NCI-H774 (cell line): ENCODE data around the gene BCDIN3D.
"Not testable (repeated sequence)": the region's sequence is repeated elsewhere in the genome, so short reads cannot be mapped to it uniquely, and the experiment has no call there.

Experiments used
- DNase-seq: peaks from one replicate; lab custom pipeline; 2025; lab: John Stamatoyannopoulos, UW

BCDIN3D gene

DNA sequence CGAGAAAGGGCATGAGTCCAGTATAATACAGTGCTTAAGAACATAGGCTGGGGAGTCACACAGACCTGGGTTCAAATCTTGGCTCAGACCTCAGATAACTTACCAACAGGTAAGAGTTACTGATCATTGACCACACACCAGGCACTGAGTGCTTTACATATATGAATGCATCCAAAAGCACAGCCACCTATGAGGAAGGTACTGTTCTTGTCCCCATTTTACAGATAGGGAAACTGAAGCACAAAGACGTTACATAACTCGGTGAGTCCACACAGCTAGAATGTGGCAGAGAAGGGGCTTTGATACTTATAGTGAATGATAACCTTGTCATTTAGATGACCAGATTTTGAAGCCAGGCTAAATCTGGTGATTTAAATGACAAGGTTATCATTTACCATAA, 33.2 kb upstream of the BCDIN3D start:
- DNase-seq: no peak

DNA sequence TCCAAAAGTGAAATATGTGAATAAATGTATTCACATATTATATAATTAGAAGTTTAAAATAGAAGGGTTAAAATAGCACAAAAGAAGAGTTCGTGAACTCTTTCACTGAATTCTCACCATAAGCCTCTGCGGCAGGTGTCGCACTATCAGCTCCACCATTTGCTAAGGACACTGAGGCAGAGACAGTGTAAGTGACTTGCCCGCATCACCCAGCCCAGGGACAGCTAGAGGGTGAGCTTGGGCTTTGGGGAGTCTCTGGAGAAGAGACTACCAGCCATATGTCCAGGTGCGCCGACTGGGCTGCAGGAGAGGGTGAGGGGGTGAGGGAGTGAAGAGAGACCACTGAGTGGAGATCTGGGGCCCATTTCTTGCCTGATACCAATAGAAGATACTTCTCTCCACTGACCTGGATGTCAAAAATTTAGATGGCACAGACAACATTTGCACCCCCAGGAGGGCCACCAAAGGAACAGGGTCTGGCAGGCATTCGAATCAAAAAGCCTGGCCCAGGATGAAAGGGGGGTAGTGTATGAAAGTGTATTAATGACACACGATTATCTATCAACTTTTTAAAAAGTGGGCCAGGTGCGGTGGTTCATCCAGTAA, 32.3 kb upstream of the BCDIN3D start:
- DNase-seq: no peak

DNA sequence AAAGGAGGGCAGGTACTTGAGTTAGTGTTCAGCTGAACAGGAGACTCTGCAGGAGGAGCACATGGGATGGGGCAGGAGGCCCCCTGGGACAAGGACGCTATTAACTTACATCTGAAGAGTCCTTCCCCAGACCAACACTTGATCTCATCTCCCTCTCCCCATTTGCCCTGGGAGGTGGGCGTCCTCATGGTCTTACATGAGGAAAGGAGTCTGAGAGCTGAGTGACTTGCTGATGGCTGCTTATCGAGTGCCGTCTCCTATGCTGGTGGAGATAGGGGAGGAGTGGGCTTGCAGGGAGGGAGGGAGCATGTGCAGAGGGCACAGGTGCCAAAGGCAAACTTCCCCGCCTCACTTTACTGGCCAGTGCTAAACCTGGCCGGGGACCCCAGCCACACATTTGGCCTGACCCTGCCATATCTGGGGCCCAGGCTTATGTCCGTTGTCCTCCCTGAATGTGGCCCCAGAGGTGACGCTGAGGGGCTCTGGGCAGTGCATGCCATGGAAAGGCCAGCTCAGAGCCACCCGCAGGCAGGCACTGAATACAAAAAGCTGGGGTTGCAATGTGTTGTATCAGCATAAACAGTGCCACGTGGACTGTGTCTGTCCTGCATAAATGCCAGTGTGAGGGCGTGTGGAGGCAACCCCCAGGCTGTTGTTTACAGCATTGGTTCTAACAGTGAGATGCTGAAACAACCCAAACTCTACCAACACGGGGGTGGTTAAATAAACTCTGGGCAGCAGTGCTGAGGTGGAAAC, 31.4 kb upstream of the BCDIN3D start:
- no peak for DNase-seq

DNA sequence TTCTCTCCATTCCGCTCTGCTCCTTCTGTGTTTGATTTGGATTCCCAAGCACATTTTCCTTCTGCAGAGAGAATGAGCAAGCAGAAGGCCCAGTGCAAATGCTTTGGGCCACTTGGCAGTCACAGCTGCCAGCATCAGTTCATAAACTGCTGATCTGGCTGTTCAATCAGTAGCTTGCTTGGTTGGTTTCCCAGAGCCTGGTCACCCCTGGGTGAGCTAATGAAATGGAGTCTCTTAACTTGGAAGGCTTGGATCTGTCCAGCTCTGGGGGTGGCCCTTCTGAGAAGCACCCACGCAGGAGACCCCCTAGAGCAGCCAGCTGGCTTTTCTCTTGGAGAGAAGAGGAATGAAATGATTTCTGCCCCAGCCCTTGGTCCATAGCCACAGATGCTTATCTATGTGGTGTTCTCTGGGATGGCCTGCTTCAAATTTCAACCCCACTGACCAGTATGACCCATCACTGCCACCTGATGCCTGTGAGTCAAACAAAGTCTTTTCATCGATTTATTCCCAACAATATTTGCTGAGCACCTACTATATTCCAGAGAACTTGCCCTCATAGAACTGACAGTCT, 30.5 kb upstream of the BCDIN3D start:
- DNase-seq: no peak

DNA sequence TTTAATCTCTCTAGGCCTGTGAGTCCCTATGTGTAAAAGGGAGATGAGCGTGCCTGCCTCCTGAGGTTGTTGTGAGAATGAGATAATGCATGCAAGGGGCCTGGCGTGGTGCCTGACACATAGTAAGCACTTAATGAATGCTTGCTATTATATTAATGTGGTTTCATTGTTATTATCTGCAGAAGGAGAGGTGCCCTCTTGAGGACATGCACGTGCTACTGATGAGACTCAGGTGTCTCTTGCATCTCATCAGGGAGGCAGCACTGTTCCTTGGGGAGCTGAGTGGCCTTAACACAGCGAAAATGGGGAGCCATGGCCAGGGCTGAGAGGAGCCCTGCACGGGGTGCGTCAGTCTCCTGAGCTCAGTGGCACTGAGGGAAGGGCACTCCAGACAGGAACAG, 29.9 kb upstream of the BCDIN3D start:
- no peak for DNase-seq

DNA sequence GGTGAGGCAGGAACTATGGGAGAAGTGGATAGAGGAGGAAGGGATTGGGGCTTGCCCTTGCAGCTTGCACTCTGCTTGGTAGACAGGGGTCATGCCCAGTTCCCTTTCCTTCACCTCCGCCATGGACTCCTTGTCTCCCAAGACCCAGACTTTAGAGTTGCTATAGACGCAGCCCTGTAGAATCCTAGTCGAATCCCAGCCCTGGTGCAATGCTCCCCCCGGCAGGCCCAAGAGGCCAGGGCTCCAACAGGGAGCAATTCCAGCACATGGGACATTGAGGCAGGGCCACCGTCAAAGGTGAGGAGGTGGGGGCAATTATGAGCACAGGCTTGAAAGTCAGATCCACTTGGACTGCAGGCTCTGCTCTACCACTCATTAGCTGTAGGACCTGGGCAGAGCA, 29.5 kb upstream of the BCDIN3D start:
- no peak for DNase-seq

DNA sequence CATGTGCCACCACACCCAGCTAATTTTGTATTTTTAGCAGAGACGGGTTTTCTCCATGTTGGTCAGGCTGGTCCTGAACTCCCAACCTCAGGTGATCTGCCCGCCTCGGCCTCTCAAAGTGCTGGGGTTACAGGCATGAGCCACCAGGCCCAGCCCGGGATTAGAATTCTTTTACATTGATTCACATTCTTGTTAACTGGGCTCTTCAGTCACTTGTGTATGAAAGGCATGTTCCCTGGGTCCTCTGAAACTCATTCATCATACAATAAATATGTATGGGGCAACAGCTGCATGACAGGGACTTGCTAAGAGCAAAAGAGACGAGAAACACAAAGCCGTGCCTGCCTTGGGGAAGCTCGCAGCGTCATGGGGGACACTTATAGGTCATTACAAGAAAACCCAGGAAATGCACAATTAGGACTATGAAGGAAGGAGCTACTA, 28.9 kb upstream of the BCDIN3D start:
- not testable (repeated sequence) for DNase-seq

DNA sequence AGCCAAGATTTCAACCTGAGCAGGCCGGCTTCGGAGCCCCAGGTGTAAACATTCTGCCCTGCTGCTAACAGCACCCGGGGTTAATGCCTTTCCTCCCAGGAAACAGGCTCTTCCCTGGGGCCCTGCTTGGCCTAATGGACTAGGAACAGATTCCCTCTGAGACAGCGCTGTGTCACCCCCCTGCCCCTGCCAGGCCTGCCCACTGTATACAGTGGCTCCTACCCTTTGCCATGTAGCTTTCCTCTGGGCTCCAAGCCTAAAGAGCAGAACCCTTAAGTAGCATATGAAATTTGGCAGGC, 28.3 kb upstream of the BCDIN3D start:
- no peak for DNase-seq

DNA sequence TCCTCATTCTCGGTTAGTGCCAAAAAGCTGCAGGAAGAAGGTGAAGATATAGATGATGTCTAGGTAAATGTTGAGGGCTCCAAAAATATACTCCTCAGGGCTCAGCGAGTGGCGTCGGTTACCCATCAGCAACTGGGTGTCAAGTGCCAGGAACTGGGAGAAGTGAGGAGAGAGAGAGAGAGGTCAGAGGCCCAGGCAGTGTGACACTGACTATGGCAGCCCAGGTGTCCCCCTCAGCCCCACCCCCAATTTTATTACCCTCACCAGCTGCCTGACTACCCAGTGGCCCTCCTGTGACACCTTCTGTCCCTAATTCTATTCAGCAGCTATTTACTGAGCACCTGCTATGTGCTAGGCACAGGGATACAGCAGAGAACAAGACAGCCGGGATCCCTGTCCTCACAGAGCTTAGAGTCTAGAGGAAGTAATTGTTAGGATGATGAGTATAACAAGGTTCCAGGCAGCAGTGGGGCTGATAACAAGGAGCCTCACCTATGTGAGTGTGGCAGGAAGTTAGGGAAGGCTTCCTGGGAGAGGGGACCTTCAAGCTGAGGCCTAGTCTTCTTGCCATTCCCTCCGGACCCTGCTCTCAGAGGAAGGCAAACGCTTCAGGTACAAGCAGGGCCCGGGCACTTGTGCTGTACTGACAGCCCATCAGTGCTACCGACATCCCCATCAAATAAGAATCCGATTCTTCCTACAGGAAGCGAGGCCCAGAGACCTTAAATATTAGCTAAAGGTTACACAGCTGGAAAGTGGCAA, 27.8 kb upstream of the BCDIN3D start:
- no peak for DNase-seq

DNA sequence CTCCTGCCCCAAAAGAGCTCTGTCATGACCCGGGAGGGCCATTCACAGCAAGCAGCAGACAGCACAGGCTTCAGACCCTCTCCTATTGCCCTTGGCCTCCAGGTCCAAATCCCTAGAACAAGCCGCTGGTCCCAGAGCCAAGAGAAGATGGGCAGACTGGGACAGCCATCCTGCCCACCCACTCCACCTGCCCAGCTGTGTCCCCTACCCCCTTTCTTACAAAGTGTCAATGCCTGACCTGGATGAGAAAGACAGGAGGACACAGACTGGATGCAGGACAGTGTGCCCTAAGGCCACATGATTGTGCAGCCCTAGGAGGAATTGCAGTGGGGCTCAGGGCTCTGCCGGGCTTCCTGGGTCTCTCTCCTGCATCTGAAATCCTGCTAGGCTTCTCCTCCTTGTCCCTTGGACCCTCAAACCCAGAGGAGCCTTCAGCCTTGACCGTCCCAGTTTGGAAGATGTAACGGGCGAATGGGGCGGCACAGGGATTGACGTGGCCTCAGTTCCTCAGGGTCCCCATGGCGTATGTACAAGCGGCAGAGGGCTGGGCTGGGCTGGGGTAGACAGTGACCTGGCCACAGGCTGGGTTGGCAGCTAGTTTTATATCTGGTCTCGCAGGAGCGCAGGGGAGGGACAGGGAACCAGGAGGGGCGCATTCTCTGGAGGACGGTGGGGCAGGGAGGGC, 27.1 kb upstream of the BCDIN3D start:
- no peak for DNase-seq

DNA sequence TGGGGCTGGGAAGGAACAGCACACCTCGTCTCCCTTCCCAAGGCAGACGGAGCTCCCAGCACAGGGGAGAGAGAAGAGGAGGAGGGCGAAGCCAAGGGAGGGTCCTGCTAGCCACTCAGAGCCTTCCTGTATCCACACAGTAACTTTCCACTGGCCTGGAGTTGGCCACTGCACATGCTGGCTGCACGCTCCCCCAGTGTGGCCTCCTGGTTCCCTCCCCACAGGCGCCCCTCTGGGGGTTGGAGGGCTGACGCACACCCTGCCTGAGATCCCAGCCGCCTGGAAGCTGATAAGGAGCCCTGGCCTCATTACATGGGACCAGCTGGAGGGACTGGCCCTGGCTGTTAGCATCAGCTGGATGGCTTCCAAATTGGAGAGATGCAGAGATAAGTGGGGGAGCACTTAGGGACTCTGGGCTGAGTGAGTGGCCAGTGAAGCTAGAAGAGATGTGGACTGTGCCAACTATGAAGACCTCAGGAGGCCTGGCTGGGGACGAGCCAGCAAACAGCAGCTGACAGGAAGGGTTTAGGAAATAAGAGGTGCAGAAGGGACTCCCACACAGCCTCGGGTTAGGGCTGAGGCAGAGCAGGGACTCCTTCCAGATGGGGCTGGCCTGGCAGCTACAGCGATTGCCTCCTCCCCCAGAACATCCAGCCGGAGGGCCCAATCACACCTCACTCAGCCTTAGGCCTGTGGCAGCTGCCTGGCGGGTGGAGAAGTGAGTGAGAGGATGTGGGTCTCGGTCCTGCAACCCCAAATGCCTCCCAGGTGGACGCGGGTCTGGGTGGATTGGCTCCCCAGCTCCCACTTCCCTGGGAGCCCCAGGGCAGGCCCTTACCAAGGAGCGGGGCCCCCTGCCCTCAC, 26.3 kb upstream of the BCDIN3D start:
- DNase-seq: peak; percentile 17

DNA sequence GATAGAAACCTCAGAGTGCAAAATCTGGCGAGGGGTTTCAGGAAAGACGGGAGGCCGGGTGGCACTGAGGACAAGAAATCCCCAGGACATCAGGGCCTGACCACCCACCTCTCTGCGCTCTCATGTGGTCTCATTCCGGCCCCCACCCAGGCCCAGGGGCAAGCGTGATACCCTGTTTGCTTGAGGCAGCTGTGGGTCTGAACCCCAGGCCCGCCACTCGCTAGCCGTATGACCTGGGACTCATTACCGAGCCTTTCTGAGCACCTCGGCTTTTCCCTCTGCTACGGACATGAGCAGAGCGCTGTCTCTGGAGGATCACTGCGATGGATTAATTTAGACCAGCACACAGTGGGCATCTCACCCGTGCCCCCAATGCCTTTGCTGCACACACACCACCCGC, 25.5 kb upstream of the BCDIN3D start:
- DNase-seq: no peak

DNA sequence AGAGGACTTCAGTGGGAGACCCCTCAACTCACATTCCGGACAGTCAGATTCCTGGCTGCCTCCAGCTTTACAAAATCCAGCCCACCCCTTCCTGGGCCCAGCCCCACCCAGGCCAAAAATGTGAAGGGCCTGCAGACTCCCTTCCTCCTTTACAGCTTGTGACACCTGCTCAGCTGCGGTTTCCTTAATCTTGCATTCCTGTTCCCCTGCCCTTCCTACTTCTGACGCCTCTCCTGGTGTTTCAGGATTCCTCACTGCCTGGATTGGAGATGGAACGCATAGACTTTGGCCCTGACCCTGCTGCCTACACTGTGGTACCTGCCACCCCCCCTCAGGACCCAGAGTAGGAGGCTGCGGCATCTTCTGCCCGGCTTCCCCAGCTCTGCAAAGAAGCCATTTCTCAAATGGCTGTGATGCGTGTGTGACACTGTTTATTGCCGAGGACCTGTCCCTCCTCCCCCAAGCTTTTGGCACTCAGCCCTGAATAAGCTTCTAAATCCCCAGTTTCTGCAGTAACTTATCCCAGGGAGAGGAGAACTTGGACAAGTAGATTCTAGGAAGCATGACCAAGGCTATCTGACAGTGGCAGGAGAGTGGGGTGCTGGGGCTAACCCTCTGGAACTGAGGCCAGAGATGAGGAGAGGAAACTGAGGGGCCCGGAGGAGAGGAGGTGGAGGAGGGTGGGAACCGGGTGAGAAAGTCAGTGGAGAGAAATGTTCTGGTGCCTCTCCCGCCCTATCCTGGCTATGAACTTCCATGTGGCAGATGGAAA, 24.9 kb upstream of the BCDIN3D start:
- no peak for DNase-seq

DNA sequence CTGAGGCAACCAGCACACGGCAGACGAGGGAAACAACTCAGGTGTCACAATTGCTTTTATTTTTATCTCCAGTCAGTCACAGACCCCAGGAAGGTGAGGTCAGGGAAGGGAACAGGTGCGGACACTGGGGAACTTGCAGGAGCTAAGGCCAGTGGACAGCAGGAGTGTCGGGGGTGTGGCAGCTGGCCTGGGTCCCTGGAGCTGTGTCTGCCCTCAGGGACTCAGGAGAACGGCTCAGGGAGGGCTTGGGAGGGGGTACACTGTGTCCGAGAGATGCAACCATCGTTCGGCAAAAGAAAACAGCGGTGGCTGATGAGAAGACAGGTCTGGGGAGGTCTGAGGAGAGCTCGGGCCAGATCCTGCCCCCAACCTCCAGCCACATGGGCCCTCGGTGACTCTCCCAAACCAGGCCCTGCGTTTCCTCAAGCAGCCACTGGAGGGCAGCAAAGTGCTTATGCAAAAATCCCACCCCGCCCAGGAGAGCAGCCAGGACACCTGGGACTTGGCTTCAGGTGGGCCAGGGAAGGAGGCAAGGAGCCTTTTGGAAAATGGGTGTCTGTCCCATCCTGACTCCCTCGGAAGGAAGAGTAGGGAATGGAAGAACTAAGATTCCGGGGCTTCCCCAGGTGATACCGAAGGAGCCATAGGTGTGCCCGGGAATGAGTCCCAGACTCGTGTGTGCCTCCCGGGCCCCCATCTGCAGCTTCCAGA, 24.1 kb upstream of the BCDIN3D start:
- peak; percentile 62 for DNase-seq

DNA sequence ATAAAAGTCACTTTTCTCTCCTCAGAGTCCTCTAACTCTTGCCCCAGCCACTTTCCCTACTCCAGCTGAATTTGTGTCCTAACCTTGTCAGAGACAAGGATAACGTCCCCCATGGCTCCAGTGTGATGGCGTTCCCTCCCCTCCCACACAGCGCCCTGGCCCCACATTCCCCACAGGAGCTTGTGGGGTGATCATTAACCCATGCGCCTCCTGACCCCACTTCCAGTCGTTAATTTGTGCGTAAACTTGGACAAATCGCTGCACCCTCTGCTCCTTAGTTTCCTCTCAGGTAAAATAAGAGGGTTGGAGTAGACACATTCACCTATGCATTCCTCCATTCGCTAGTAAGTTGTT, 22.9 kb upstream of the BCDIN3D start:
- no peak for DNase-seq

DNA sequence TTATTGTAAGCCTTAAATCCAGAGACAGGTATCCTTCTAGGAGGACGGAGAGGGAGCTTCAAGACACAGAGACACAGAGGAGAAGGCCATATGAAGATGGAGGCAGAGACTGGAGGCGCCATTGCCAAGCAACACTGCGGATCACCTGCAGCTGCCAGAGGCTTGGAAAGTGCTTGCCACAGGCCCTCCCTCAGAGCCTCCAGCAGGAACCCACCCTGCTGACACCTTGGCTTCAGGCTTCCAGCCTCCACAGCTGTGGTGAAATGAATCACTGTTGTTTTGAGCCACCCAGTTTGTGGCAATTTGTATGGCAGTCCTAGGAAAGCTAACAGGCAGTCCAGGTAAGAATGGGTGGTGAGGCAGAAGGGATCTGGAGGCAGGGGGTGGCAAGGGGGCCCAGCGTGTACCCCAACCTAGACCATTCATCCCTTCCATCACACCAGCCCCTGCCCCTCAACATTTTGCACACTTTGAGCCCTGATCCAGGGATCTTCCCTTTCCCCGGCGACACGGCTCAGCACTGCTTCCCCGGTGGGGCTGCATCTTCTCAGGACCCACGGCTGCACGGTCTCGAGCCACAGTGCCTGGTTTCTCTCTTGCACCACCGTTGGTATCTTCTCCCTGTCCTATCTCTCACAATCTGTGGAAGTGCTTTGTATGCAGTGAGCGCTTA, 22.3 kb upstream of the BCDIN3D start:
- no peak for DNase-seq

DNA sequence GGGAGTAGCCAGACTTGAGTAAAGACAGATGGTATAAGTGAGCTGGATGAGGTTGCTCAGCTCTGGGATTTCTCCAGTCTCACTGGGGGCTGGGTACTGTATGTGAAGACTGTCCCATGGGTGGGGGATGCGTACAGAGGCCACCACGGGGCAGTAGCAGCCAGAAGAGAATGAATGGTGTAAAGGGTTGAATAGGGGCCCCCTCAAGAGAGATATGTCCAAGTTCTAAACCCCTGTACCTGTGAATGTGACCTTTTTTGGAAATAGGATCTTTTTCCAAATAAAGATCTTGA, 21.8 kb upstream of the BCDIN3D start:
- DNase-seq: no peak

DNA sequence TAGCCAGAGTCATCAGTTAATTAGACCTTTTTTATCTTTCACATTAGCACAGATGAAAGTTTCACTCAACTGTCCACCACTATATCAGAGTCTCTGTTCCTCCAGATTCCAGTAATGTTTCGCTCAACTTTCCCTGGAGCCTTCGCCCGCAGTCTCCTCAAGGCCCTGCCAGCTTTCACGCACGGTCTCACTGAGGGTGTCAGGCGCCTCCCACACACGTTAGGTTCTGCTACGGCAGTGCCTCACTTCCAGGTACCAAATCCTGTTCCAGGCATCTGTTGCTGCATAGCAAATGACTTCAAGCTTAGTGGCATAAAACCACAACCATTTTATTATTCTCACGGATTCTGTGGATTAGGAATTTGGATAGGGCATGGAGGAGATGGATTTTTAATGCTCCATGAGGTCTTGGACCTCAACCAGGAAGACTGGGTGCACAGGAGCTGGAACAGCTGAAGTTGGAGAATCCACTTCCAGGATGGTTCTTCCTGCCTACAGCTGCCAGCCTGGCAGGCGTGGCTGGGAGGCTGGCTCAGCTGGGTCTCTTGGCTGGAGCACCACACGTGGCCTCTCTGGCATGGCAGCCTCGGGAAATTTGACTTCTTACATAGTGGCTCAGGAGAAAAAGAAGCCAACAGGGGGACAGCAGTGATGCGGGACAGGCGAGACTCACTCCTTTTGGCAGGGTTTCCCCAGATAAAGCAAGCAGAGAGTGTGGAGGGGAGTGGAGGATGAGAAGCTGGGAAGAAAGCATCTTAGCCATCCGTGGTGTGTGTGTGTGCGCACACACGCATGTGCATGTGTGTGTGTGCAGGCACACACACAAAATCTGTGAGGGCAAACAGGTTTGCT, 21.3 kb upstream of the BCDIN3D start:
- no peak for DNase-seq

DNA sequence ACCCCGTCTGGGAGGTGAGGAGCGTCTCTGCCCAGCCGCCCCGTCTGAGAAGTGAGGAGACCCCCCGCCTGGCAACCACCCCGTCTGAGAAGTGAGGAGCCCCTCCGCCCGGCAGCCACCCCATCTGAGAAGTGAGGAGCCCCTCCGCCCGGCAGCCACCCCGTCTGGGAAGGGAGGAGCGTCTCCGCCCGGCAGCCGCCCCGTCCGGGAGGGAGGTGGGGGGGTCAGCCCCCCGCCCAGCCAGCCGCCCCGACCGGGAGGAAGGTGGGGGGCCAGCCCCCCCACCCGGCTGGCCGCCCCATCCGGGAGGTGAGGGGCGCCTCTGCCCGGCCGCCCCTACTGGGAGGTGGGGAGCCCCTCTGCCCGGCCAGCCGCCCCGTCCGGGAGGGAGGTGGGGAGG, 18.0 kb upstream of the BCDIN3D start:
- DNase-seq: not testable (repeated sequence)
